ENCODE measurements around the gene ZSWIM6.
"Not testable (repeated sequence)": the region's sequence is repeated elsewhere in the genome, so short reads cannot be mapped to it uniquely, and the experiment has no call there.

ZSWIM6 gene

DNA sequence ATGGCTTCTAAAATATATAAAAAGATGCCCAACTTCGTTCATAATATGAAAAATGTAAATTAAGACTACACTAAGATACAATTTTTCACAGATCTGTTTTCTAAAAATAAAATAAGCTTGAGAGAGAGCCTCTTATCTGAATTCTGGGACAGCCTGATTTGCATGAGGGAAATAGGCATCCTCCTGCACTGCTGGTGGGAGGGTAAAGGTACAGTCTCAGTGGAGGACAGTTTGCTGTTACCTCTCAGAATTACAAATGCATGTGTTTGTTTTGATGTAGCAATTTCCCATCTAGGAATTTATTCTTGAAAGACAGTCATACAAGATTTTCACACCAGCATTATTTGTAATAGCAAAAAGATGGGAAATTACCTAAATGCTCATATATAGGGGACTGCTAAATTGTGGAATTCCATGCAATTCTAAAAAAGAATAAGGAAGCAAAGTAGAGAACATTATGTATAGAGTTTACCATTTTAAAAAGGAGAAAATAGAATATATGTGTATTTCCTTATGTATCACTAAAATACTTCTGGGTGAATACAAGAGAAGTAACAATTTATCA lies 75.7 kb downstream of the ZSWIM6 start:
- DNase-seq (ENCODE audit: low spot score) = no peak

DNA sequence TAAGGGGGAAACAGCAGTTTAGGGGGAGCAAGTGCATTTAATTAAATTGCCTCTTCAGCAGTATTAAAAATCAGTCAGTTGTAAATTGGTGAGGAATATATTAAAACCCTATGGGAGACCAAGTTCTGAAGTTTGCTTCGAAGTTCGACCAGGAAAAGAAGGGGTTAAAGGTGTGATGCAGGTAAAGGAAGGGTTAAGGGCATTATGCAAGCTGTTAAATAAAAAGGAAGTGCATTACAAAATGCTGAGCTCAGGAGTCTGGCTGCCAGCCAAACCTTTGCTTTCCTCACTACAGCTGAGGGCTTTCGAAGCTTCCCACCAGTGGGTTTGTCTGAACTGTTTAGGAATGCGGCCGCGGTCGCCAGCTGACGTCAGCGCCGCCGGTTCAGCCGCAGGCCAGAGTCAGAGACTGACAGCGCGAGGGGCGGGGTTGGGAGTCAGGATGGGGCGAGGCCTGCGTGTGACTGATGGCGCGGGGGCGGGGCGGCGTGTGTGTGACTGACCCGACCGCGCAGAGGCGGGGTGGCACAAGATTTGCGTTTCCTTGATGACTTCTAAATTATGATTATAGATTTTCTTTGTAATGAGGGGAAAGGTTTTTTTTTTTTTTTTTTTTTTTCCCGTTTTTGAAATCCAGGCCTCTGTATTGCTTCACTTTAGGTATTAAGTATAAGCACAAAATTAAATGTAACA lies 76.6 kb downstream of the ZSWIM6 start:
- peak; percentile 94 for DNase-seq (ENCODE audit: low spot score)

DNA sequence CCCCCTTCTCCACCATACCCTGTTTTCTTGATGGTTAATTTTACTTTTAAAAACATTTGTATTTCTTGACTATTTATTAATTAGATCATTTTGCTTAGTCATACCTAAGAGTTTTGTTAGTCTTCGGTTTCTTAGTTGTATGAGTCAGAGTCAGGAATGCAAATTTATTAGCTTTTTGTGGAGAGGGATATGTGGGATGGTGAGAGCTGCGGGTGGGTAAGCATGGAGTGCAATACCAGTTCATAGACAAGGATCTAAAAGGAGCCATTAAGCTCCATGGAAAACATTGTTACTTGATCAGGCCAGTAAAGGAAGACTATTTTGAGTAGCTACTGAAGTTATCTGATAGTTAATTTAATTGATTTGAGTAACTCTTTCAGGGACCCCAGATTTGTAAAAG lies 77.5 kb downstream of the ZSWIM6 start:
- DNase-seq (ENCODE audit: low spot score) = peak; percentile 64

DNA sequence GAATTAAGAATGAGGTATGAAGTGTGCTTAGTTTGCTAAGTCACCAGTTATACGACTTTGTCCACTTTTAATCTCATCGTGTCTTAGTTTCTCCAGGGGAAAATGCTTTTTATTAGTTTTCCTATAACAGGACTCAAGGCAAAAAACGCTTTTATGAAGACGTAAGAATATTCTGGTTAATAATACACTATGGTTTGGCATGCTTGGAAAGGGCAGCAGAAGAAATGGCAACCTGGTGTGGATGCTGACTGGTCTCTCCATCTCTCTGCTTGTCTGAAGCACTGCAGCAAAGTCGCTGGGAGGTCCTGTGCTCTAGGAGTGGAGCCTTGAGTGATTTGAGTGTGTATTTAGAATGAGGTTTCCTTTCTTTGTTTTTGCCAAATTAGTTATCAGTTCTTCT lies 78.8 kb downstream of the ZSWIM6 start:
- DNase-seq (ENCODE audit: low spot score) = no peak

DNA sequence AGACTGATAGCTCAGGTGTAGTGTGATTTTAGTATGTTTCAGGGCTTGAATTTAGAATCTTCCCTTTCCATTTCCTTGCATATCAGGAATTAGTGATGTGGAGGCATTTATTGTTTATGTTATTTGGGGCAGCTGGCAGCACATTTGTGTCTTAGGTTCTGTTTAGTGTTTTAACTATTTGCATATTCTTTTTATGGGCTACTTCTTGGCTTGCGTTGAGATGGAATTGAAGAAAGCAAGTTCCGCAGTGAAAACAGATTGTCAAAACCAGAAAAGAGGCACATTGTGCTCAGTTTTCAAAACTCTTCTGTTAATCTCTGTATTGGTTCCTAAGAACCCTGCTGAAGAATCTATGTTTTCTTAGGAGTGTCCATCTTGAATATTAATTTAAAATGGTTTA lies 80.3 kb downstream of the ZSWIM6 start:
- DNase-seq (ENCODE audit: low spot score) = no peak

DNA sequence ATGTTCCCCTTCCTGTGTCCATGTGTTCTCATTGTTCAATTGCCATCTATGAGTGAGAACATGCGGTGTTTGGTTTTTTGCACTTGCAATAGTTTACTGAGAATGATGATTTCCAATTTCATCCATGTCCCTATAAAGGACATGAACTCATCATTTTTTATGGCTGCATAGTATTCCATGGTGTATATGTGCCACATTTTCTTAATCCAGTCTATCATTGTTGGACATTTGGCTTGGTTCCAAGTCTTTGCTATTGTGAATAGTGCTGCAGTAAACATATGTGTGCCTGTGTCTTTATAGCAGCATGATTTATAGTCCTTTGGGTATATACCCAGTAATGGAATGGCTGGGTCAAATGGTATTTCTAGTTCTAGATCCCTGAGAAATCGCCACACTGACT lies 81.1 kb downstream of the ZSWIM6 start:
- not testable (repeated sequence) for DNase-seq (ENCODE audit: low spot score)

DNA sequence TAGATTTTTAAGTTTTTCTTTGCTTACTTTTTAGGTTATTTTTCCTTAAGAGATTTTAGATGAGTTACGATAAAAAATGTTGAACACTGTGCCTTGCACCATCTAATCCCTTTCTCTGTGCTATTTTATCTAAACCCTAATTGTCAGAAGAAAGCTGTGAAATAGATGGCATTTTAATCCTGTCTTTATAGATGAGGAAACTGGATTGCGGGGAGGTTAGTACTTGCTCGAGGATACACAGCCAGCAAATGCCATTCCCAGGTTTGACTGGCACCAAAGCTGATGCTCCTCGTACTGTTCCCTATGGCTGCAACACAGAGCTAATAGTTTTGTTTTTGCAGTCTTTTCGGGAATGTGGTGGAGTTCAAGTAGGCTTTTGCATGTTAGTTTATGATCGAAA lies 82.7 kb downstream of the ZSWIM6 start:
- DNase-seq (ENCODE audit: low spot score) = no peak

DNA sequence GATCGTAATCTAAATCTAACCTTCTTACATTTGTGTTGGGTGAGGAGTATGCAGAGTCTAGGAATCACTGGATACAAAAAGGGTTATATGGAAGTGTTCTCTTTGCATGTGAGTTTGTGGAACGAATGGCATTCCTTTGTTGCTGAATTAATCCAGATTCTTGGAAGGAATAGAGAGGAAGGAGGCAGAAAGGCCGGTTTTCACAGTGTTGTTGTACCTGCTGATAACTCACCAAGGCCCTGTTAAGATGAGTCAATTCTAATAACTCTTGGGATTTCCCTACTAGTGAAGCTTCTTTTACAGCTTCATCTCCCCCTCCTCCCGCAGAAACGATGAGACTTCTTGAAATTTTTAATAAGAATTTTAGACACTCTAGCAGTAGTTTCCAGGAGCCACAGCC lies 84.0 kb downstream of the ZSWIM6 start:
- DNase-seq (ENCODE audit: low spot score) = no peak

DNA sequence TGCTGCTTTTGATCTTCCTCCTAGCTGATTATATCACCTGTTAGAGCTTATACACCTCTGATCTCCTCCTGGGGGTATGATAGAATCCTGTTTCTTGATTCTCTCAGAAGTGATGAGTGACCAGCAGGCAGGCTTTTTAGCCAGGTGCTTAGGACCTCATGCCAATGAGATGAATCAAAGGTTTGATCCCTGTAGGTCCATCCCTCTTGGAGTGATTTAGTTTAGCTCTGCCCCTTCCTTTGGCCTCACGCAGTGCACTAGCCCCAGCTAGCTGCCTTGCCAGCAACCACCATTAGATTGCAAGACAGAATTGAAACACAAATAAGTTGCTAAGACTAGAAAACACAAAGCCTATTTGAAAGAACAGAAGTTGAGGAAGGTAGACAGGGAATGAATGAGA lies 84.4 kb downstream of the ZSWIM6 start:
- DNase-seq (ENCODE audit: low spot score) = no peak

DNA sequence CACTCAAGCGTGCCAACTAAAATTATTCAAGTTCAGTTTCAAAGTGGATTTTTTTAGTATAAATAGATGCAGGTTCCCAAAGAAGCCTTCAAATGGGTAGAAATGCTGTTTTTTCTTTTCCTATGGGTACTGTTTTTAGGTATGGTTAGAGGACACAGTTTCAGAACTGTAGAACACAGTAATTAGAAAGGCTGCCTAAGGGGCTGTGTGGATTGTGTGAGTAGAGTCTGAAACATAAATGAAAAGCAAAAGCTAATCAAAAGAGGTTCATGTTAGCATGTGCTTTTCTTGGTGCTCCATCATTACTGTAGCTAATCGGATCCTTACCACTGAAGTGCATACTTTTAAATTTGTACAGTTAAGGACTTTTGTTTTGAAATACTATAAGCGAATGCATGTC lies 85.3 kb downstream of the ZSWIM6 start:
- DNase-seq (ENCODE audit: low spot score) = no peak

DNA sequence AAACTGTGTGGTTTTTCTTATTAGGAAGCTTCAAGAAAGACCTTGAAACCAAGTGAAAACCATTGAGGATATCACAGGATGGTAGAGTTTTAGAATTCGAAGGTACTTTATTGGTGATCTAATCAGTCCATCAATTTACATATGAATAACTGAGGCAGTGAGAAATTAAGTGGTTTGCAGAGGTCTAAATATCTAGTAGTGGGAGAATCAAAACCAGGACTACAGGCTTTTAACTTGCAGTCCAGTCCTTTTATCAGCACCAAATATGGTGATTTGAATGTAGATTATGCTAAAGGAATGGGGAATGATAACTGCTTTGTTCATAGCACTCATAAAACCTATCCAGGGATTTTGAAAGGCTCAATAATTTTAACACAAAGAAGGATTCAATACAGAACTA lies 85.8 kb downstream of the ZSWIM6 start:
- DNase-seq (ENCODE audit: low spot score) = no peak

DNA sequence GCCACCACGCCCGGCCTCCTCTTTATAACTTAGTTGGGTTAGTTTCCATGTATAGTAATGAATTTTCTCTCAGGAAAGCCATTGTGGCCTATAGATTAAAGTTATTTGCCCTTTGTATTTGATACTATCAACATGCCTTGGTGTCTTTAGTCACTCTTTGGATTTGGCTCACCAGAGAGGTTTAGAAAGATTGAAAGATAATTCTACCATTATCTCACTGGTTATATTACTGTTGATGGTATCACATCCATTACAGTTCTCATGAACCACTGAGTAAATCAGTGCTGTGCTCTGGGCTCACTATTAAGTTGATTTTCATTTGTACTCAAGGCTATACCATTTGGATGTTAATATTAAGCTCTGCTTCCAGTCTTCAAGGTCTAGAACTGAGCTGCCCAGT lies 87.0 kb downstream of the ZSWIM6 start:
- DNase-seq (ENCODE audit: low spot score) = no peak

DNA sequence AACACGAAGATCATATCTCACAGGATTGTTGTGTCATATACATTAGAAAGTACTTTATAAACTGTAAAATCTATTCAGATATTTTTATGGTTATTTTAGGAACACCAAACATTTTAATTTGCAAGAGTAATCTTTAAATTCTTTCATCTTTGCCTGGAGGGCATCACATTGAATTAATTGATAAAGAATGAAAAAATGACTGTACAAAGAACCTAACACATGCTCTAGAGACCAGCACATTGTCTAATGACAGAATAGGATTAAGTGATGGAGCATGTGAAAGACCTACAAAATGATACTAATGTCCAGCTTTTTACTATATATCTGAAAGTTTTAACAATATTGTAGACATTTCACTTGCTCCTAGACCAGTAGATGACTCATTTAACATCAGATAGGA lies 88.0 kb downstream of the ZSWIM6 start:
- DNase-seq (ENCODE audit: low spot score) = no peak

DNA sequence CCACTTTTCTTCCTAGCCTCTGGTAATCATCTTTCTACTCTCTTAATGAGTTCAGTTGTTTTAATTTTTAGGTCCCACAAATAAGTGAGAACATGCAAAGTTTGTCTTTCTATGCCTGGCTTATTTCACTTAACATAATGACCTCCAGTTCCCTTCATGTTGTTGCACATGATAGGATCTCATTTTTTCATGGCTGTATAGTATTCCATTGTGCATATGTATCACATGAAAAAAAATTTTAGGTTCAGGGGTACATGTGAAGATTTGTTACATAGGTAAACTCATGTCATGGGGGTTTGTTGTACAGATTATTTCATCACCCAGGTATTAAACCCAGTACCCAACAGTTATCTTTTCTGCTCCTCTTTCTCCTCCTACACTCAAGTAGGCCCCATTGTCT lies 89.2 kb downstream of the ZSWIM6 start:
- not testable (repeated sequence) for DNase-seq (ENCODE audit: low spot score)

DNA sequence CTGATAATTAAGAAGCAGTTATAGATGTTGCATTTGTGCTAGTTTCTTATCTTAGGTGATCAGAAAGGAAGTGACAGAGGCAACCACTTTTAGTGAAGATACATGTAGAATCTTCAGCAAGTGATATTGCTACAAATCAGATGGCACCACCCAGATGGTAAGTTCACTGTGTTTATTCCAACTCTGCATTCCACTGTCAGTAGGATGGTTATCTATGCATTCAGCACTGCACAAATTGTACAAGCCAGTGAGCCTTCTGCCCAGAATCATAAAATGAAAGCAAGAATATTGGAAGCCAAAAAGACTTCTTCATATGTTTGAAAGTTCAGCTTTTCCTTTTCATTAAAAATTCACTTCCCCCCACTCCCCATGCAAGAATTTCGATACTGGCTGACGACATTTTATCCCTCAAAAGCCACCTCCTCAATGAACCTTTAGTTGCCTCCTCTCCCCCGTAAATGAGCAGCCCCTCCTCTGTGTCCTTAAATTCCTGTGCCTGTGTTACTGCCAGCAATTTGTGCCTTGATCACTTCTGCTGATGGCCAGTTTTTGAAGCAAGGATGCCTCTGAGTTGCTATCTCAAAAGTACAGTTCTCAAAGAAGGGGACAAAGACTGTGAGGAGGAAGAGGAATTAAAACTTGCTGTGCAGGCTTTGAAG lies 91.6 kb downstream of the ZSWIM6 start:
- DNase-seq (ENCODE audit: low spot score) = no peak

DNA sequence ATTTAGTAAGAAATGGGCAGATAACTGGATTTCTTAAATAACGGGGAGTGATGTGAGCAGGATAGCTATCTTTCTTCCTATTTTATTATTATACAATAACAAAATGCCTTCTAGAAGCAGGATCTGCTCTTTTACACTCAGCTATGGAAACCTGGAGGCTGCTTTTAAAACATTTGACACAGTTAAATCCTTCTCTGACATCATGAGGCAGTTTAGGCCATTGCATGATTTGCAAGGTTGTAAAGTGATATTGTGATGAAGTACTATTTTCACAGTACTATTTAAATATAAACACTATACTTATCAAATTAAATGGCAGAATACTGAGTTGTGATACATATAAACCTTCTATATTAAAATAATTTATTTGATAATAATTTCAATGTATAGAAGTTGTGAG lies 93.9 kb downstream of the ZSWIM6 start:
- DNase-seq (ENCODE audit: low spot score) = no peak

DNA sequence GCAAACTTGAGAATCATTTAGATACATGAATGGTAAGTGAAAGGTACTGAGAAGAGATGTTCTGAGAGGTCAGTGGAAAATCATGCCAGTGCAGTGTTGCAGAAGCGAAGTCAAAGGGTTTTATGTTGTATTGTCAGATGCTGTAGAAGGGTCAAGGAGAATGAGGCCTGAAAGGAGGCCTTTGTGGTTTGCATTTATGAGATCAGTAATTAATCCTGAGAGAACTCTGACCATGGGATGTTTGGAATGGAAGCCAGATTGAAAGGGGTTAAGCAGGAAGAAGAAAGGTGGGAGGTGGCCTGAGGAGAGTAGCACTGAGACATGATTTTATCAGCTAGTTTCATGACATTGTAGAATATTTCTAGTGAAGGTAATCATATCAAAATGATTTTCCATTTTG lies 97.8 kb downstream of the ZSWIM6 start:
- peak; percentile 34 for DNase-seq (ENCODE audit: low spot score)

DNA sequence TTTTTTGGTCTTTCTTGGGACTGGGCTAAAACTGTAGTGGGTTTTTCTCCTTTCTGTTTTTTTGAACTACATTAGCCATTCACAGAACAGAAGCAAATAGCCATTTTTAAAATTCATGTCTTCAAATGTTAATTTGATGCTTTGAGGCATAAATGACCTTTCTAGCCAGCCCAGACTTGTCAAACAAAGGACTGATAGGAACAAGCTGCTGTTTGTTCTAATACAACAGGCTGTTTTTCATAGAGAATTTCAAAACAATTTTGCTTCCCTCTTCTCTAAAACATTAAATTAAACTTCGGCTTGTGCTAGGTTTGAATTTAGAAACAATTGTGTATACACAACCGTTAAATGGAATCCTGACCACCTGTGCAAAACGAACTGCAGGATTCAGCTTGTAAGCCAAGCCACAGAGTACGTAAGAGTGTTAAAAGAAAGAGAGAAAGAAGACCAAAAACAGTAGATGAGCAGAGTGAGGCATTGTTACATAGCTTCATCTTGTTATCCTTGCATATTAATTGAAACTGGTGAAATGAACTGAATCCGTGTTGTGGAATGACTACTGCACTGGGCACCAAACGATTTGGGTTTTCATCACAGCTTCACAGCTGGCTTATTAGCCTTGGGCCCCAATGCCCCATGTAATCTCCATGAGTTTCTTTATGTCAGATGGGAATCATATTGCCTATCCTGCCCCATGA lies 100.0 kb downstream of the ZSWIM6 start:
- peak; percentile 27 for DNase-seq (ENCODE audit: low spot score)

DNA sequence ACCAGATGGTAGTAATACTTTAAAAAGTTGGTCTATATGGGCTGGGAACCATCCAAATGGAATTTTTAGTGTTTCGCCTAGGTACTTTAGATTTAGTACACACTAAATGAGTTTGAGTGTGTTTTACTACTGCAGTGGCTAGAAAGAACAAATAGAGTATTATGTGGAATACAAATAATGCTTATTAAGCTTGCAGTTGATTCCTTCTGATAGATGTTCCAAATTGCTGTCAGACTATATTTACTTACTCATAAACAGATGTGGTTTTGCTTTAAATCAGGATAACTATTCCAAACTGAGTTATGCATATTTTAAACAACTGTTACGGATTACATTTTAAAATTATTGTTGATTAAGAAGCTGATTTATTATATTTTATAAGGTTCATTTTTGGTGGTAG lies 103.3 kb downstream of the ZSWIM6 start:
- no peak for DNase-seq (ENCODE audit: low spot score)

DNA sequence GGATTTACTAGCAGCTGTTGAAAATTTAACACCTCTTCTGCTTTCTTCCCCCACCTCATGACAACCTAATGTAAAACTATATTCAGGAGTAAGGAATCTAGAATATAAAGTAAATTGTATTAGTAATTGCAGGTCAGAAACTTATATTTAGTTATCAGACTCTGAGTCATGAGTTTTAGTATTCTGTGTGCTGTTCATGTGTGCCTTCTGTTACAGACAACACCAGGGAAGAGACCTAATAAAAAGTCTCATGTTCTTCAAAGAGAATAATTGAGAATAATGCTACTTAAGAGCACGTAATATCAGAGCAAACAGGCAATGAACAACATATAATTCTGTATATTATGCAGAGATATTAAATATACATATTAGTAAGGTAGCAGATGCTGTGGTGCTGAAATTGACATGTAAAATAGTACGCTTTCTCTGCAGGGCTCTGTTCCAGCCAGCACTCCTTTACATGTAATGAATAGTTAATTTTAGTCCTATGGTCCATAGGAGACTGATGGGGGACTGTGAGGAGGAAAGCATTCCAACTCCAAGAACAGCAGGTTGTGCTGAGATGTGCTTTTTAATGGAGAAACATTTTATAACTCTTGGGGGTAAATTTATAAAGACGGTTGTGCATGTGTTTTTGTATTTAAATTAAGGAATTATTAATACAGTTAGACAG lies 106.4 kb downstream of the ZSWIM6 start:
- no peak for DNase-seq (ENCODE audit: low spot score)

DNA sequence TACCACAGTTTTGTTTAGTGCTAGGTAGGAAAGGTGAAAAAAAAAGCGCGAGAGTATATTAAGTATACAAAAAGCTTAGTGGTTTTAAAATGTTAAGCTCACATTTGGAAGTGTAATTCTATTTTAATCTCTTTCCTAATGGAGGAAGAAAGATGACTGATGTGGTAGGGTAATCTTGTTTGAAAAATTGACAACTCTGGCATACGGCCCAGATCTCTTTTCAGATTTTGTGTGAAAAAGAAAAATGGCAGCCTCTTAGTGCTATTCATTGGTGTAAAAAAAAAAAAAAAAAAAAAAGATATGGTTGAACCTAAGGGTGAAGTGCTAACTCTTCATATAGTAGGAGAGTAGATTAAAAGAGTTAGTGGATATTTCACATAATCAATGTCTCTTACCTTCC lies 108.0 kb downstream of the ZSWIM6 start:
- DNase-seq (ENCODE audit: low spot score) = no peak

DNA sequence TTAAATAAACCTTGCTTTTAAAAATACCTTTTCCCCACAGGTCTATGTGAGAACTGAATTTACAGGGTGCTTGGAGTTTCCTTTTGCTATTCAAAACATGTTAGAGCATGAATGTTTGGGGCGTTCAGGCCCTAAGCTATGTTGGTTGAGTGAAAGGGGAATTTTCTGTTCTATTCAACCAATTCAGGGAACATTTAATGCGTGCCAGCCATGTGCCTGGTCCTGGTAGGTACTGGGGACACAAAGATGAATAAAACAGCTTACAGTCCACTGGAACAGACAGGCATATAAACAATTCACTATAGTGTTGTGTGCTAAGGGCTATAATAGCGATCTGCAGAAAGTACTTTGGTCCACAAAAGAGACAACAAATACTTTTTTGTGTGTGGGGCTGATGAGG lies 108.5 kb downstream of the ZSWIM6 start:
- no peak for DNase-seq (ENCODE audit: low spot score)

DNA sequence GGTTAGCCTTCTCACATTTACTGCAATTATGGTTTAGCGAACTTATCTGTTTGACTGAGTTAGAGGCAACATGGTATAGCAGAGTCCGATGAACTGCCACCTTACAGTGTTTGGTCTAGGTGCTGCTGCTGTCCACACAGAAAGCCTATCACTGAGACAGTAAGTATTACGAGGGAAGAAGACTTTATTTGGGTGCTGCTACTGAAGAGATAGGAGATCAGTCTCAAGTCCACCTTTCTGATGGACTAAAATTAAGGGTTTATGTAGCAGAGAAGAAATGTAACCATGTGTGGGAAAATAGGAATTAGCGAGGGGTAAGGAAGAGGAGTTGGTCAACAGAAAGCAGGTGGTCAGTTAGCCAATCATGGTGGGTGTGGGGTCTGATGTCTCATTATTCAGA lies 109.7 kb downstream of the ZSWIM6 start:
- DNase-seq (ENCODE audit: low spot score) = no peak
